H1 (cell line): ENCODE measurements around the gene TAS2R50. TPM values are rescaled to one million over a fixed set of nuclear protein-coding genes. Genes with fewer than 3 reads are reported as not detected.

Experiments used
- ATF3 ChIP-seq: IDR thresholded peaks from 2 replicates; pipeline ENCODE4 v1.6.1; 2011; ENCODE audit warnings: low read depth, mild to moderate bottlenecking, low read length; ENCODE audit not compliant: insufficient read depth
- GABPA ChIP-seq: IDR thresholded peaks from 2 replicates; pipeline ENCODE4 v1.6.1; 2011; ENCODE audit warnings: mild to moderate bottlenecking, low read length, moderate library complexity, borderline replicate concordance; ENCODE audit not compliant: insufficient read depth
- KDM1A ChIP-seq: fragments of 200-600, 300-600 bp; sonication (generic); IDR thresholded peaks from 2 replicates; pipeline ENCODE4 v1.7.1; 2016; ENCODE audit warnings: mild to moderate bottlenecking, low read length, borderline replicate concordance
- RFX5 ChIP-seq: IDR thresholded peaks from 2 replicates; pipeline ENCODE4 v1.6.1; 2011; ENCODE audit warnings: low read depth, low read length, improper control_type of control experiment, borderline replicate concordance
- polyA plus RNA-seq, 7 experiments: library from polyadenylated mRNA; depleted of rRNA in 3 of 7; stranded (reverse) in 5 of 7; unstranded in 2 of 7; fragments of >200 nt in 5 of 7; fragments of 200-250 nt in 2 of 7; gene quantifications; 1 replicate in 5 of 7; 2 replicates in 1 of 7; 4 replicates in 1 of 7; pipeline versions ENCODE4 v1.2.1 to v1.2.3, GENCODE V29; 2011 to 2013; ENCODE audit warnings: missing spikeins in 2 of 7, mixed read lengths in 2 of 7
- total RNA-seq: library from RNA; stranded (reverse); fragmentation: NEBNext Ultra II Directional; extraction: Animal tissue kit (Norgen Biotek cat#: 25700); gene quantifications from 2 replicates; pipeline ENCODE4 v1.2.1, GENCODE V29; 2021
- TF ChIP-seq, protein P1 (sequence below), 3 experiments: IDR thresholded peaks; 1 replicate in 2 of 3; 2 replicates in 1 of 3; pipeline versions ENCODE4 v1.5.1 to v1.6.1; 2011; ENCODE audit warnings: low read length in 3 of 3, mild to moderate bottlenecking in 3 of 3, inconsistent platforms in 2 of 3, low read depth in 1 of 3, moderate library complexity in 1 of 3; ENCODE audit not compliant: insufficient read depth in 1 of 3; ENCODE audit errors: control extremely low read depth in 1 of 3

Gene TAS2R50
- total and polyA plus RNA-seq, 2 of the 8 experiments (the other 6 are each of a cell fraction or from before 2014, with no cell fraction given) = 0.11 to 0.50 TPM

- TF ChIP-seq KDM1A (no peak), RFX5 (no peak), ATF3 (no peak), GABPA (no peak)
- TF ChIP-seq, protein P1, sequence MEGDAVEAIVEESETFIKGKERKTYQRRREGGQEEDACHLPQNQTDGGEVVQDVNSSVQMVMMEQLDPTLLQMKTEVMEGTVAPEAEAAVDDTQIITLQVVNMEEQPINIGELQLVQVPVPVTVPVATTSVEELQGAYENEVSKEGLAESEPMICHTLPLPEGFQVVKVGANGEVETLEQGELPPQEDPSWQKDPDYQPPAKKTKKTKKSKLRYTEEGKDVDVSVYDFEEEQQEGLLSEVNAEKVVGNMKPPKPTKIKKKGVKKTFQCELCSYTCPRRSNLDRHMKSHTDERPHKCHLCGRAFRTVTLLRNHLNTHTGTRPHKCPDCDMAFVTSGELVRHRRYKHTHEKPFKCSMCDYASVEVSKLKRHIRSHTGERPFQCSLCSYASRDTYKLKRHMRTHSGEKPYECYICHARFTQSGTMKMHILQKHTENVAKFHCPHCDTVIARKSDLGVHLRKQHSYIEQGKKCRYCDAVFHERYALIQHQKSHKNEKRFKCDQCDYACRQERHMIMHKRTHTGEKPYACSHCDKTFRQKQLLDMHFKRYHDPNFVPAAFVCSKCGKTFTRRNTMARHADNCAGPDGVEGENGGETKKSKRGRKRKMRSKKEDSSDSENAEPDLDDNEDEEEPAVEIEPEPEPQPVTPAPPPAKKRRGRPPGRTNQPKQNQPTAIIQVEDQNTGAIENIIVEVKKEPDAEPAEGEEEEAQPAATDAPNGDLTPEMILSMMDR (IDR thresholded peaks at IDR 0.05; ENCODE audit: control extremely low read depth in 1 of 3, insufficient read depth in 1 of 3, low read depth in 1 of 3, low read length in 3 of 3) = no peak
These were observed 50.2 kb downstream of the TAS2R50 start (continued) for GRCh38 chr12:10936506-10936905.

Other genes with a start within 250 kb of the TAS2R50 start
- gene TAS2R7, start 184.3 kb downstream of the TAS2R50 start, total RNA-seq = not detected in 2 replicates
- gene TAS2R7, start 184.3 kb downstream of the TAS2R50 start, polyA plus RNA-seq (2011; rRNA removed) = not detected in 2 replicates
- not detected in 2 replicates for gene TAS2R8, start 179.6 kb downstream of the TAS2R50 start, total RNA-seq
- not detected in 2 replicates for gene TAS2R8, start 179.6 kb downstream of the TAS2R50 start, polyA plus RNA-seq (2011; rRNA removed)
- gene TAS2R9, start 176.7 kb downstream of the TAS2R50 start, total RNA-seq = not detected in 2 replicates
- gene TAS2R9, start 176.7 kb downstream of the TAS2R50 start, polyA plus RNA-seq (2011; rRNA removed) = not detected in 2 replicates
- gene TAS2R10, start 160.6 kb downstream of the TAS2R50 start, total RNA-seq = not detected in 2 replicates
- 0.08 and 0.14 TPM in 2 replicates for gene TAS2R10, start 160.6 kb downstream of the TAS2R50 start, polyA plus RNA-seq (2011; rRNA removed)
- 2.0 TPM in 1 of 2 replicates, not detected in the other for gene PRR4, start 137.4 kb downstream of the TAS2R50 start, total RNA-seq
- 1.9 and 11.2 TPM in 2 replicates for gene PRR4, start 137.4 kb downstream of the TAS2R50 start, polyA plus RNA-seq (2011; rRNA removed)
- 4.3 and 6.5 TPM in 2 replicates for gene PRH1, start 102.7 kb downstream of the TAS2R50 start, total RNA-seq
- 2.1 and 4.5 TPM in 2 replicates for gene PRH1, start 102.7 kb downstream of the TAS2R50 start, polyA plus RNA-seq (2011; rRNA removed)
- gene TAS2R13, start 77.3 kb downstream of the TAS2R50 start, total RNA-seq = 0.17 TPM in 1 of 2 replicates, not detected in the other
- 0.09 TPM in 1 of 2 replicates, not detected in the other for gene TAS2R13, start 77.3 kb downstream of the TAS2R50 start, polyA plus RNA-seq (2011; rRNA removed)
- not detected in 2 replicates for gene PRH2, start 57.7 kb downstream of the TAS2R50 start, total RNA-seq
- gene PRH2, start 57.7 kb downstream of the TAS2R50 start, polyA plus RNA-seq (2011; rRNA removed) = 0.16 TPM in 1 of 2 replicates, not detected in the other
- 0.78 and 0.80 TPM in 2 replicates for gene TAS2R14, start 47.6 kb downstream of the TAS2R50 start, total RNA-seq
- gene TAS2R14, start 47.6 kb downstream of the TAS2R50 start, polyA plus RNA-seq (2011; rRNA removed) = 0.67 and 1.1 TPM in 2 replicates
- 0.54 and 0.71 TPM in 2 replicates for gene TAS2R20, start 11.4 kb upstream of the TAS2R50 start, total RNA-seq
- gene TAS2R20, start 11.4 kb upstream of the TAS2R50 start, polyA plus RNA-seq (2011; rRNA removed) = 0.17 and 0.57 TPM in 2 replicates
- 0.99 and 1.1 TPM in 2 replicates for gene TAS2R19, start 35.7 kb upstream of the TAS2R50 start, total RNA-seq
- 0.35 and 0.97 TPM in 2 replicates for gene TAS2R19, start 35.7 kb upstream of the TAS2R50 start, polyA plus RNA-seq (2011; rRNA removed)
- 1.4 and 1.5 TPM in 2 replicates for gene TAS2R31, start 44.5 kb upstream of the TAS2R50 start, total RNA-seq
- 0.13 and 0.24 TPM in 2 replicates for gene TAS2R31, start 44.5 kb upstream of the TAS2R50 start, polyA plus RNA-seq (2011; rRNA removed)
- gene TAS2R46, start 75.4 kb upstream of the TAS2R50 start, total RNA-seq = 0.48 TPM in 1 of 2 replicates, not detected in the other
- gene TAS2R46, start 75.4 kb upstream of the TAS2R50 start, polyA plus RNA-seq (2011; rRNA removed) = 0.14 TPM in 2 replicates
- gene TAS2R43, start 105.4 kb upstream of the TAS2R50 start, total RNA-seq = not detected in 2 replicates
- gene TAS2R43, start 105.4 kb upstream of the TAS2R50 start, polyA plus RNA-seq (2011; rRNA removed) = 0.06 and 0.18 TPM in 2 replicates
- gene TAS2R30, start 147.7 kb upstream of the TAS2R50 start, total RNA-seq = 0.75 and 1.0 TPM in 2 replicates
- gene TAS2R30, start 147.7 kb upstream of the TAS2R50 start, polyA plus RNA-seq (2011; rRNA removed) = 0.16 and 0.33 TPM in 2 replicates
- 14.2 and 15.1 TPM in 2 replicates for gene SMIM10L1, start 184.3 kb upstream of the TAS2R50 start, total RNA-seq
- 3.7 and 5.4 TPM in 2 replicates for gene SMIM10L1, start 184.3 kb upstream of the TAS2R50 start, polyA plus RNA-seq (2011; rRNA removed)
- gene TAS2R42, start 200.0 kb upstream of the TAS2R50 start, total RNA-seq = not detected in 2 replicates
- not detected in 2 replicates for gene TAS2R42, start 200.0 kb upstream of the TAS2R50 start, polyA plus RNA-seq (2011; rRNA removed)